ENCODE results near the gene PRPSAP1.
"Not testable (repeated sequence)": the region's sequence is repeated elsewhere in the genome, so short reads cannot be mapped to it uniquely, and the experiment has no call there.

PRPSAP1 gene

GRCh38 chr17:76382803-76383545 is 29.3 kb upstream of the PRPSAP1 start:
- FAIRE-seq: no peak

- no peak for FAIRE-seq
Observed at GRCh38 chr17:76382351-76382802, 28.7 kb upstream of the PRPSAP1 start.

GRCh38 chr17:76381633-76382350 is 28.1 kb upstream of the PRPSAP1 start:
- no peak for FAIRE-seq

GRCh38 chr17:76379646-76380376 is 26.1 kb upstream of the PRPSAP1 start:
- FAIRE-seq: no peak

DNA sequence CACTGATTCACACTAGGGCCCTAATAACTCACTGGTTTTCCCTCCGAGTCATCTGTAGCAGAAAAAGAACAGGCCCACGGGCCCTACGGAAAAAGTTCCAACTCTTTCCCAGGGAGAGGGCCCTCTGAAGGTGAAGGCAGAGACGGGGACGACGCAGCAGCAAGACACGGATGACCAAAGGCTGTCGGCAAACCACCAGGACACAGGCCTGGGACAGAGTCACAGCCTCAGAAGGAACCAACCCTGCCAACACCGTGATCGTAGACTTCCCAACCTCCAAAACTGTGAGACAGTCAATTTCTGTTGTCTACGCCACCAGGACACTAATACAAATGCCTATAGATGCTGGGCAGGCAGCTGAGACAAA is 25.5 kb upstream of the PRPSAP1 start:
- FAIRE-seq: no peak

- no peak for FAIRE-seq
Observed at GRCh38 chr17:76378548-76379274, 25.0 kb upstream of the PRPSAP1 start.

GRCh38 chr17:76376318-76377133 is 22.8 kb upstream of the PRPSAP1 start:
- FAIRE-seq: no peak

GRCh38 chr17:76371656-76372628 is 18.2 kb upstream of the PRPSAP1 start:
- FAIRE-seq: no peak

DNA sequence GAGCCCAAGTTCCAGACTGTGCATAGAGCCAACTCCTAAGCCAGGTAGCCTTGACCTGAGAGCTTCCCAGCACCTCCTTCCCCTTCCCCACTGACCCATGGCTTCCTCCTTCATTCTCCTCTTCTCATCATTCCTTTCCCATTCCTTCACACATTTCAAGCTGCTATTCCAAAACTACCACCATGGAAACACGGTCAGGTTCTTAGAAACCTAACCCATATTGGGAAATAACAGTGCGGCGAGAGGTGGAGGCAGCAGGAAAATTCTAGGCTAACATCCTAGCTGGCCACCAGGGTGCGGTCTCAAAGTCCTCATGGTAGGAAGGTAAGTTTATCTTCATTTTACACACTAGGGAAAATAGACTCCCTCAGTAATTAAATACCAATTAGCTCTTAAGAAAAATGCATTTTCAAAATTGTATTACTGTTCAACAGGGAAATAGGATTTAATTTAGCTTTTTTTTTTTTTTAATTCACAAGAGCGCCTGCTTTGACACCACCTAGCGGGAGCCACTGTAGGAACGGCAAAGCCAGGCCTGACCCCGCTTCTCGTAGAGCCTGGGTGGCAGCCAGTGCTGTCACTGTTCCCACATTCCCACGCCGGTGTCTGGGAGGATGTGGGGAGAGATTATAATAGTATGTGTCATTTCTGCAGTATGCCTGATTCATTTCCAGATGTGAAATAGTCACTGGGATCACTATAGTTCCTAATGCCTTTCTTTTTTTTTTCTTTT is 16.7 kb upstream of the PRPSAP1 start:
- FAIRE-seq: no peak

DNA sequence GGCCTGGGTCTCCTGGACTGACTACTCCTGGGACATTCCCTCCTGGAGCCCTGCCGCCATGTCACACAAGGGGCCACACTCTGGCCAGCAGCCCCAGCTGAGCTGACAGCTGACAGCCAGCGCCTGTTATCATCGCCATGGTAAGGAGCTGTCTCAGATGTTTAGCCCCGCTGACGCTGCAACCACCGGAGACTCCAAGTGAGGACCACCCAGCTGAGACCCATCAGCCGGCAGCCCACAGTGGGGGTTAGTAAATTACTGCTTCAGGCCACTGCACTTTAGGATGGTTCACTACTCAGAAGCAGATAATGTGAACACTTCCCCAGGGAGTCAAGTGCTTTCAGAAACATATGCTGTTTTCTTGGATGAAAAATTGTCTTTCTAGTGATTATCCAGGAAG is 16.1 kb upstream of the PRPSAP1 start:
- no peak for FAIRE-seq

GRCh38 chr17:76369379-76369778 is 15.7 kb upstream of the PRPSAP1 start:
- FAIRE-seq: no peak

DNA sequence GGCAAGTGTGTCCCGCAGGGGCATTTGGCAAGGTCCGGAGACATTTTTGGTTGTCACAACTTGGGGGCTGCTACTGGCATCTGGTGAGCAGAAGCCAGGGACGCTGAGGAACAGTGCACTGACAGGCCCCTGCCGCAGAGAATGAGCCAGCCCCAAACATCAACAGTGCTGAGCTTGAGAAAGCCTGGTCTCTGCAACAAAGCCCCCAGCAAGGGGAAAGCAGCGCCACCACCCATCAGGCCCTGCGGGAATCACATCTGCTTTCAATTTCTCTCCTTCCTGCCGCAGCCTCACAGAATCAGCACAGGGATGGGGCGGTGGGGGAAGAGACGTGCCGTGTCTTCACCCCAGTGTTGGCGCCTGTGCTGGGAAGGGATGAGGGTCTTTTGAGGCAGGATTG is 14.8 kb upstream of the PRPSAP1 start:
- no peak for FAIRE-seq

DNA sequence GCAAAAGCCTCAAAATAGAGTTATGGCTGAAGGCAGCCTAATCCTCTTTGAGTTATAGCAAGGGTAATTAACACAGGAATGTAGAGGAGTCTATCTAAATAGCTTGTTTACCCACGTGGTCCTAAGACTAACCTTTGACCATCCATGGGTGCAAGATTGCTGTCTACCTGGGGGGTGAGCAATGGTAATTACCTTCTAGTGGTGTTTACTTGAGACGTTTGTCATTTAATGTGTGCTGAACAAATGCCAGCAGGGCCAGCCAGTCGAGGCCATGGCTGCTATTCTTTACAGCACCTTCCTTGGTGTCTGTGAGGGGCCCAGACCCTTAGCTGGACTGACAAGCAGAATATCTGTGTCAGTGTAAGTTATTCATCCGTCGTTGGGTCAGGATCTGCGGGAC is 13.9 kb upstream of the PRPSAP1 start:
- no peak for FAIRE-seq

DNA sequence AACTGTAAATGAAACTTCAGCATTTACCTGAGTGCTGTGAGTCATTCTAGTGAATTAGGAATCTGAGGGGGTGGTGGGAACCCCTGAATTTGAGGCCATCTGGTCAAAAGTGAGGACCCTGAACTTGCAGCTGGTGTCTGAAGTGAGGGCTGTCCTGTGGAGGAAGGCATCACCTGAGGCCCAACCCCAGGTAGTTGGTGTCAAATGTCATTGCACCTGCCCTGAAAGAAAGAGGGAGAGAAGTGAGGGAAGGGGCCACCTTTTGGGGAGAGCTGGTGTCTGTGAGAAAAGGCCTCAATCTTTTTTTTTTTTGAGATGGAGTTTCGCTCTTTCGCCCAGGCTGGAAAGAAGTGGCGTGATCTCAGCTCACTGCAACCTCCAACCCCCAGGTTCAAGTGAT is 12.5 kb upstream of the PRPSAP1 start:
- FAIRE-seq: no peak

DNA sequence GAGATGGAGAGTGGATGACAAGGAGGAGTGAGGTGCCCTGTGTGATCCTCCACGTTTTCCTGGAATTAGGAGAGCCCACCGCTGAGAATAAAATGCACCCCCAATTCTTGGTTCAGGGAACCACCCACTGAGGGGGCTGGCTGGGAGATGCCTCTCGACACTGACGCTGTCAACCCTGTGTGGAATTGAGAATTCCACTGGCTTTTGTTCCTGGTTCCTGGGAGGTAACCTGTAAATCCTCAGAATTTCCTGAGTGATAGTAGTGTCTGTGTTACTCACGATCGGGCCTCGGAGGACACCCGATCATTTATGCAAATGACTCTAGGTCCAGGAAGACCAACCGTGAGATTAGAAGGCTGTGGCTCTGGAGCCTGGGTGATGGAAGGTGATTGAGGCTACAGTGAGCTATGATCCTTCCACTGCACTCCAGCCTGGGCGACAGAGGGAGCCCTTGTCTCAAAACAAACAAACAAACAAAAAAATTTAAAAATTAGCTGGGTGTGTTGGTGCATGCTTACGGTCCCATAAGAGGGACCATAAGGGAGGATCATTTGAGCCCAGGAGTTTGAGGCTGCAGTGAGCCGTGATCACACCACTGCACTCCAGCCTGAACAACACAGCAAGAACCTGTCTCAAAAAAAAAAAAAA is 11.7 kb upstream of the PRPSAP1 start:
- no peak for FAIRE-seq

GRCh38 chr17:76363107-76363842 is 9.6 kb upstream of the PRPSAP1 start:
- no peak for FAIRE-seq

GRCh38 chr17:76360461-76360860 is 6.7 kb upstream of the PRPSAP1 start:
- FAIRE-seq: no peak

DNA sequence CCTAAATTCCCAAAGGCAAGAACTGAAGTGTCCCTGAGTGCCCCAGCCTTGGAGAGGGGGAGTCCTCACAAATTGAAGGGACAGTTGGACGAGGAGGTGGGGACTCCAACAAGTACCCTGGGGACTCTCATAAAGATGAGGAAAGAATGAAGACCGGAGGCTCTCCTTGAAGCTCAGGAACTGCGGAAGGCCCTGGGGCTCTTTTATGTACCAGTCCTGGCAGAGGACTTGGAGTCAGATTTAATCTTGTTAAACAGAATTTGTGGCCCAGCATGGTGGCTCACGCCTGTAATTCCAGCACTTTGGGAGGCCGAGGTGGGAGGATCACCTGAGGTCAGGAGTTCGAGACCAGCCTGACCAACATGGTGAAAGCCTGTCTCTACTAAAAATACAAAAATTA is 6.1 kb upstream of the PRPSAP1 start:
- not testable (repeated sequence) for FAIRE-seq

DNA sequence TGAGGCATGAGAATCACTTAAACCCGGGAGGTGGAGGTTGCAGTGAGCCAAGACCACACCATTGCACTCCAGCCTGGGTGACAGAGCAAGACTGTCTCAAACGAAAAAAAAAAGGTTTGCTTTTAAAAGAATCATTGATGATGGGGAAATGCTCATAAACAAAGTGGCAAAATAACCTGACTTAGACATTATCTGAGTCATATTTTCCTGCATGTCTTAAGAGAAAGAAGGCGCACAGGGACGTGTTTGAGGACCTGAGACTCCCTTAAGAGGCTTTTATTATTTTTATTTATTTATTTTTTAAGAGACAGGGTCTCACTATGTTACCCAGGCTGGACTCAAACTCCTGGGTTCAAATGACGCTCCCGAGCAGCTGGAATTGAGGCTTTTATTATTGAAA is 5.7 kb upstream of the PRPSAP1 start:
- no peak for FAIRE-seq

Measured in TTC549 (cell line).